NCI-H2196 treated with DMSO at 0.1 percent for 48 hours (cell line): ENCODE data around the gene TPRG1L.

Source experiments
- DNase-seq: peaks from one replicate; lab custom pipeline; 2025; ENCODE audit not compliant: unreplicated experiment; lab: John Stamatoyannopoulos, UW

TPRG1L gene

DNA sequence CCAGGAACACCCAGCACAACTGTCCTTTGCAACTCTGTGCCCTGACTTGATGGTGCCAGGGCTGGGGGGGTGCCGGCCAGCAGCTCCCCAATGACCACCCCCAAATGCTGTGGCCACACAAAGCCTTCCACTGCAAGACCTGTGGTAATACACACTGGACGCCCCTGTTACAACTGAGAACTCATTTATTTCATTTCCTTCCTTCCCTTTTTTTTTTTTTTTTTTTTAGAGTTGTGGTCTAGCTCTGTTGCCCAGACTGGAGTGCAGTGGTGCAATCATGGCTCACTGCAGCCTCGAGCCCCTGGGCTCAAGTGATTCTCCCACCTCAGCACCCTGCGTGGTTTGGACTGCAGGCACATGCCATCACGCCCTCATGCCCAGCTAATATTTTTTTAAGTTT, 52.7 kb downstream of the TPRG1L start:
- no peak for DNase-seq

GRCh38 chr1:3678361-3679097, 53.7 kb downstream of the TPRG1L start:
- DNase-seq, result no peak

DNA sequence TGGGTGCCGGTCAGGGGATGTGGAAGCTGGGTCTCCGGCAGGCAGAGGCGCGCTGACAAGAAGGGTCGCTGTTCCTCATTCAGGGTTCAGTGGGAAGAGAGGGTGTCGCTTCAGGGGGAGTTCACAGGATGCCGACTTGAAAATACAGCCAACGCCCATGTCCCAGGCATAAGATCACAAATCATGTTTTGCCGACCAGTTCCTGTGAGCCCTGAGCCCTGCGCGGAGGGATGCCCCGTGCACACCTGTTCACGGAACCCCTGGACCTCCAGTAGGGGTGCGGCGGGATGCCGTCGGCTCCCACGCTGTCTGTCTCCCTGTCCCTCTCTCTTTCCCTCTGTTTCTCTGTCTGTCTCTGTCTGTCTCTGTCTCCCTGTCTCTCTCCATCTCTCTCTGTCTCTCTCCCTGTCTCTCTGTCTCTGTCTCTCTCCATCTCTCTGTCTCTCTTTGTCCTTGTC, 54.3 kb downstream of the TPRG1L start:
- DNase-seq, result no peak
